ENCODE results near the gene EP400. TPM values are rescaled to one million over a fixed set of nuclear protein-coding genes. Genes with fewer than 3 reads are reported as not detected.
"Not testable (repeated sequence)": the region's sequence is repeated elsewhere in the genome, so short reads cannot be mapped to it uniquely, and the experiment has no call there.

Gene EP400
- total RNA-seq, 1 donor, result 14.7 TPM

GRCh38 chr12:132044661-132045412 lies 95.1 kb downstream of the EP400 start:
- DNase-seq (ENCODE audit: low read depth), result no peak
- no peak overlapping the region for H3K4me3 ChIP-seq (ENCODE audit: low read depth, low read length)
- no peak for TF ChIP-seq CTCF (IDR thresholded peaks at IDR 0.05; ENCODE audit: insufficient read depth, low read length)

GRCh38 chr12:132045751-132046150 lies 96.0 kb downstream of the EP400 start:
- no peak overlapping the region for H3K4me3 ChIP-seq (ENCODE audit: low read depth, low read length)
- DNase-seq (ENCODE audit: low read depth), result no peak
- TF ChIP-seq CTCF (IDR thresholded peaks at IDR 0.05; ENCODE audit: insufficient read depth, low read length), result no peak

- peak; percentile 89 for DNase-seq (ENCODE audit: low read depth)
- TF ChIP-seq CTCF (IDR thresholded peaks at IDR 0.05; ENCODE audit: insufficient read depth, low read length), result no peak
These were observed 96.8 kb downstream of the EP400 start for GRCh38 chr12:132046561-132046960.

GRCh38 chr12:132047630-132048029 lies 97.9 kb downstream of the EP400 start:
- DNase-seq (ENCODE audit: low read depth); H3K4me3 ChIP-seq (ENCODE audit: low read depth, low read length): not testable (repeated sequence)

More at GRCh38 chr12:132046561-132046960, 96.8 kb downstream of the EP400 start:
- H3K4me3 ChIP-seq (ENCODE audit: low read depth, low read length), result no peak overlapping the region

GRCh38 chr12:132049442-132049841 lies 99.7 kb downstream of the EP400 start:
- no peak overlapping the region for H3K4me3 ChIP-seq (ENCODE audit: low read depth, low read length)
- no peak for DNase-seq (ENCODE audit: low read depth)
- TF ChIP-seq CTCF (IDR thresholded peaks at IDR 0.05; ENCODE audit: insufficient read depth, low read length), result no peak

GRCh38 chr12:132049876-132050275 lies 100.1 kb downstream of the EP400 start:
- TF ChIP-seq CTCF (IDR thresholded peaks at IDR 0.05; ENCODE audit: insufficient read depth, low read length), result no peak
- H3K4me3 ChIP-seq (ENCODE audit: low read depth, low read length), result no peak overlapping the region

GRCh38 chr12:132051718-132052117 lies 102.0 kb downstream of the EP400 start:
- H3K4me3 ChIP-seq (ENCODE audit: low read depth, low read length), result not testable (repeated sequence)
- TF ChIP-seq CTCF (IDR thresholded peaks at IDR 0.05; ENCODE audit: insufficient read depth, low read length), result peak; percentile 38
- peak; percentile 14 for DNase-seq (ENCODE audit: low read depth)

More at GRCh38 chr12:132049876-132050275, 100.1 kb downstream of the EP400 start:
- no peak for DNase-seq (ENCODE audit: low read depth)
